Activated T-cell treated with anti-CD3 and anti-CD28 coated beads for 1 hour (primary cell): ENCODE measurements around the gene MSANTD3.
"Not testable (repeated sequence)": the region's sequence is repeated elsewhere in the genome, so short reads cannot be mapped to it uniquely, and the experiment has no call there.

ENCODE experiments used
- DNase-seq: peaks from one replicate; pipeline ENCODE4 v3.0.0-alpha.2; 2020; ENCODE audit warnings: low read depth

The MSANTD3 gene

DNA sequence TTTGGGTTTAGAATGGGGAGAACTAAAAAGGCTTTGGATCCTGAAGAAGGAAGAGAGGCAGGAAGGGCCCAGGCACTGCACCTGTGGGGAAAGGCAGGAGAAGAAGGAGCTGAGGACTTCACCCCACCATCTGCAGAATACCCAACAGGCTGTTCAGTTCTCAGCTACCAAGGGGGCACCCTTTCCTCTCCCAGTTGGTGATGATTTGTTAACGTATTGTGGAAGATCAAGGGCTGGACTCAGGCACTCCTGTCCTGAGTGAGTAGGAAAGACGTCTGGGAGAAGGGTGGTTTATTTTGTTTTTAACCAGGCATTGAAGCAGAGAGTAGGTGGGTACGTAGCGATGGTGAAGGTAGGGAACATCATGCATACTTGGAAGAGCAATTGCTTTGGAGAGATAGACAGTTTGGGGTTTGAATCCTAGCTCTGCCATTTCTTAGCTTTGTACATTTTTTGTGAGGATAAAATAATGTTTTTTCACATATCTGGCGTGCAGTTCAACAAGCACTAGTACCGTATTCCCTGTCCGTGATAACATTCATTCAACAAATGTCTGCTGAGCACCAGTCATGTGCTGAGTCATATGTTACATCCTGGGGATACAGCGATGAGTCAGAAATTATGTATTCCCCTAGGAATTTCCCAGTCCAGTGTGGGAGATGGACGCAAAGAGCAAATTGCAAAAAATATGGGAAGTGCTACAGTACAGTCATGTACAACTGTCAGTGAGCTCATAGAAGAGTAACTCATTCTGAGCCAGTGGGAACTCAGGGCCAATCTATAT is 2.1 kb downstream of the MSANTD3 start:
- no peak for DNase-seq

DNA sequence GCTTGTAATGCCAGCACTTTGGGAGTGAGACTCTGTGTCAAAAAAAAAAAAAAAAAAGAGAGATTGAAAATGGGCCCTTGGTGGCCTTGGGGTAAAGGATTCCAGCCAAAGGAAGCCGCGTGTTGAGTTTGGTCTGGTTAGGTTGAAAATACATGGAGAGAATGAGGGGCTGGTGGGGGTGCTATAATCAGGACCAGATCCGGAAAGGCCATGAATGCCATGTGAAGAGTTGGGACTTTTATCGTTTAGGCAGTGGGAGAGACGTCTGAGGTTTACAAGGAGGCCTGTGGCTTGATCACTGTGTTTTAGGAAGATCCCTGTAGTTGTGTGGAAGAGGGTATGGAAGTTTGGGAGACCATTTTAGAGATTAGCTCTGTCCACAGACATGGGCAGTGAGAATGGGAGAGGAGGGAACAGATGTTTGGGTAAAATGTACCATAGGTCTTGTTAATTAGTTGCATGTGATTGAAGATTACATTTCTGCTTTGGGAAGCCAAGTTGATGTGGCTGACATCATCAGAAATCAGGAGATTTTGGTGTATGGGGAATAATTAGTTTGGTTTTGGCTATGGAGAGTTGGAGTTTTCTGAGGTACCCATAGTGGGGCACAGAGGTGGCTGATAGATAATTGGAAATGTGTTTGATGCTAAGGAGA is 3.5 kb downstream of the MSANTD3 start:
- DNase-seq = no peak

DNA sequence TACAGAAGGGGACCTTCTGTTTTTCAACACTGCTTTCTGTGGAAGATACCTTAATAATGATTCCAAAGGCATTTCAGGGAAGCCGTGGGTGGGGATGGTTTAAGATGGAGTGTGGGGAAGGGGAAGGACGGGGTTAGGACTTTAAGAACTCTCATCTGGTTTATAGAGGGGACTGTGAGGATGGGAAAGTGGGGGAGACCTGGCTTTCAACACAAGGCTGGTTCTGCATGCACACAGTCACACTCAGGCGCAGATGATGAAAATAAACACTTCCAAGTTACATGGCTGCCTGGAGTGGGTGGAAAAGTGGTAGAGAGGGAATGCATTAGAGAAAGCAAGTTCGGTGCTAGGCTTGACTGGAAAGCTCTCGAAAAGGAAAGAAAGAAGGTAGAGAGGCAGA is 4.9 kb downstream of the MSANTD3 start:
- no peak for DNase-seq

DNA sequence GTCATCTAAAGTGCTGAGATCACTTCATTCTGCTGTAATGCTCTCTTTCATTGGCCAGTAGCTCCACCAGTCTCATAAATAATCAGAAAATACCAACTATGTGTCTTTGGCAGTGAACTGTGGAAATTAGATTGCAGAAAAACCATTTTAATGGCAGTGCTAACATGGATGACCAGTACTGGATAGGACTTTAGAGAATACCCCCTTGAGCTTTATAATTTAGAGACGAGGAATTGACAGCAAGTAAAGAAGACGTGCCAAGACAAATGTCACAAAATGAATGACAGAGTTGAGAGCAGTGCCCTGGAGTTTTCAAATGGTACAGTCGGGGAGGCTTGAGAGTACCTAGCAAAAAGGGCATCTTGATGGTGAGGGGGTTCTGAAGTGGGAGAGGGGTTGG is 5.8 kb downstream of the MSANTD3 start:
- no peak for DNase-seq

DNA sequence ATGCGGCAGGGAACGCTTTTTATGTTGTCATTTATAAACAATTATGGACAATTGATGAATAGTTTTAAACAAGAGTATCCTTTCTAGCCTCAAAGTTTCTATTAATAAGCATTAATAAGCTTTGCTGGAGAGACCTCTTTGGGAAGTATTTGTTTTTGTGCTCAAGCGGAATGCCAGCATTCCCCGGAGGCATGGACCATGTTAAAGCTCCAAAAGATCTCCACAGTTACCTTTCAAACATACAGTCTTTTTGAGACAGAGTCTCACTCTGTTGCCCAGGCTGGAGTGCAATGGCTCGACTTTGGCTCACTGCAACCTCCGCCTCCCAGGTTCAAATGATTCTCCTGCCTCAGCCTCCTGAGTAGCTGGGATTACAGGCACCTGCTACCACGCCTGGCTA is 9.6 kb downstream of the MSANTD3 start:
- no peak for DNase-seq

DNA sequence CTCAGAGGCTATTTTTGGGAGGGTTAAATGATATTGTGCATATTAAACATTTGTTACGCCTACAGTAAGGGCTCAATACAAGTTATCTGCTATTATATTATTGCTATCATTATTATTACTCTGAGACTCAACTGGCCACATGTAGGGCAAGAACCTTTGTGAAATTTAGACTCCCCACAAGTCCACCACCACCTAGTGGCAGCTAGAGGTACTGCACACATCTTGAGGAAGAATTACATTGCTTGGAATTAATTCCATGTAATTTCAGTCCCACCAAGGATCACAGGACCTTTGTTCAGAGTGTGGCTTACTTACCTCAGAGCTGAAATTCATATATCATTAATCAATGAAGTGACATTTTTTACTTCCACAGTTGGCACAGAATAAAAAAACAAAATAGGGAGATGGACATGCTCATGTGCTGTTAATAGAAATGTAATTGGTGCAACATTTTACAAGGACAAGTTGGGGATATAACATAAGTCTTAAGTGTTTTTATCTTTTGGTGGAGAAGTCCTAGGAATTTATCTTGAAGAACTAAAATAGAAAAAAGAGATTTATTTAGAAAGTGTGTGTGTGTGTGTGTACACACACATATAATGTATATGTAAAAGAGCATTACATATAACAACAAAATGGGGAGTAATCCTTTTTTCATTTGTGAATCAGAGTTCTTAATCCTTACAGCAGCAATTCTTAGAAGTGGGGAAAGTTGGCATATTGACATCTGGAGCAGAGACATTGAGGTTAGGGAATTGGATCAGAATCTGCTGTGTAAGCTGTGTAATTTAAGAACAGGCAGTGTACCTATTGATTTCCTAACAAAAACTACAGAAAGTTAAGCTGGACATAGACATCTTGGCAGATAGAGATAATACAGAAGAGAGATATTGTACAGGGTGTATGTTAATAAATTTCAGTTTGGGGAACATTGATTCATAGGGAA is 11.2 kb downstream of the MSANTD3 start:
- DNase-seq = peak; percentile 60

DNA sequence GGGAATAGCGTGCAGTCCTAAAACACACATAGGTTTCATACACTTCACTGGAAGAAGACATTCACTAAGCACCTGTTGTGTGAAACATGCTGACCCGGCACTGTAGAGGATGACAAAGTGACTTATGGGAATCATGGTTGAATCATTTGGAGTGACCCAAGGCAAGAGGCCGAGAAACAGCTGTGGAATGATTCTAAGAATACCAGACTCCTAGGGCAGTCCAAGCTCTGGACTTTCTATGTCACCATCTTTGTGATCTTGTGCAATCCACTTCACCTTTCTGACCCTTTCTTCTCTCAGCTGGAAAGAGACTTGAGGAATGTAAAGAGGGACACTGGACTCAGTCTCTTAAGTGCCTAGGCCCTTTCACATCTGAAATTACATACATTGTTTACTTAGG is 13.1 kb downstream of the MSANTD3 start:
- DNase-seq = no peak

DNA sequence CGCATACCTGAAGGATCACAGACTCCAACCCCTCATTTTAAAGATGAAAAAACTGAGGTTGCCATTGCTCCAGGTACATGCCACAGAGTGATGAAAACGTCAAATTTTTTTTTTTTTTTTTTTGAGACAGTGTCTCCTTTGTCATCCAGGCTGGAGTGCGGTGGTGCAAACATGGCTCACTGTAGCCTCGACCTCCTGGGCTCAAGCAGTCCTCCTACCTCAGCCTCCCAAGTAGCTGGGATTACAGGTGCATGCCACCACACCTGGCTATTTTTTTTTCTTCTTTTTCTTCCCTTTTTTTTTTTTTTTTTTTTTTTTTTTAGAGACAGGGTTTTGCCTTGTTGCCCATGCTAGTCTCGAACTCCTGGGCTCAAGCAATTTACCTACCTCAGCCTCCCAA is 13.5 kb downstream of the MSANTD3 start:
- DNase-seq = not testable (repeated sequence)

DNA sequence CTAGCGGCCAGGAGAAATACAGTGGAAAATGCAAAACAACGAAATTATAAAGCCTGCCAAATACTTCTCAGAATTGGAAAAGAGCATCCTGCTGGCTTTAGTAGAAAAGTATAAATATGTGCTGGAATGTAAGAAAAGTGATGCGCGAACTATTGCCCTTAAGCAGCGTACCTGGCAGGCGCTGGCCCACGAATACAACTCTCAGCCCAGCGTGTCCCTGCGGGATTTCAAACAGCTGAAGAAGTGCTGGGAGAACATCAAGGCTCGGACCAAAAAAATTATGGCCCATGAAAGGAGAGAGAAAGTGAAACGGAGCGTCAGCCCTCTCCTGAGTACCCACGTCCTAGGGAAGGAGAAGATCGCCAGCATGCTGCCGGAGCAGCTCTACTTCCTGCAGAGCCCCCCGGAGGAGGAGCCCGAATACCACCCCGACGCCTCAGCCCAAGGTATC is 15.0 kb downstream of the MSANTD3 start:
- no peak for DNase-seq

DNA sequence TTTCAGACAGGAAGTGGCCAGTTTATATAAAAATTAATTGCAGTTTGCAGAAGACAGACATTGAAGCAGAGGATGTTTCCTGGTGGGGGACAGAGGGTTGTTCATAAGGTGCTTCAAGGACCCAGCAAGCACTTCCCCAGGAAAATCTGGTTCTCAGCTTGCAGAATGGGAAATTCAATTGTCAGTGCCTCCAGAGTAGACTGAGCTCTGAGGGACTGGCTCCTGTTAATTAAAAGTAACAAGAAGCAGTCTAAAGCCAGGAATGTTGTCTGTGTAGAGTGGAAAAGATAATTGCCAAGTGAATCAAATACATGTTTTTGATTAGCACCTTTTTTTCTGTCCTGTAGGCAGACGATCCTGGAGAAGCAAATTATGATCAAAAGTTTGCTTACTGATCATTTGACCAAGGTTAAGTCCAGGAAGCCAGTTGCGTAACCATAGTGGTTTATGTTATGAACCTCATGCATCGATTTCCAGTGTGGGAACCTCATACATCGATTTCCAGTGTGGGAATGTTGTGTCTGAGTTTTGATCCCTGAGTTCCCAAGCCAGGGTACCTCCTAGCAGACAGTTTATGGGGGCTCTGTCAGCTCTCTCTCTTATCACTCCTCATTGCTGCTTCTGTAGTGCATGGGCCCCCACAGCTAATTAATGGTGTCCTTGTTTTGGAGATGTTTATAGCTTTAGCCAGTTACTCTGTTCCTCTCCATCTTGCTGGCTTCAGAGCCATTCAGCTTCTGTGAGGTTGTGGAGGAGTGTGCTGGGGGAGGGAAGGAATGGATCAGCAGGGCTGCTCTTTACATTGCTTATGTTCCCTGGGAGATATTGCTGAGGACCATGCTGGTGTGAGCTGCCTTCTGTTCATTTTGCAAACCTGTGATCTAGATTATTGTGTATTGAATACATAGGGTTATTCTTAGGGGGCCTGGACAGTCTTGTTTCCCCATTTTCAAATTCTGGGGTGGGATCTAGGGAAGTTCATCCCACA is 17.1 kb downstream of the MSANTD3 start:
- no peak for DNase-seq

DNA sequence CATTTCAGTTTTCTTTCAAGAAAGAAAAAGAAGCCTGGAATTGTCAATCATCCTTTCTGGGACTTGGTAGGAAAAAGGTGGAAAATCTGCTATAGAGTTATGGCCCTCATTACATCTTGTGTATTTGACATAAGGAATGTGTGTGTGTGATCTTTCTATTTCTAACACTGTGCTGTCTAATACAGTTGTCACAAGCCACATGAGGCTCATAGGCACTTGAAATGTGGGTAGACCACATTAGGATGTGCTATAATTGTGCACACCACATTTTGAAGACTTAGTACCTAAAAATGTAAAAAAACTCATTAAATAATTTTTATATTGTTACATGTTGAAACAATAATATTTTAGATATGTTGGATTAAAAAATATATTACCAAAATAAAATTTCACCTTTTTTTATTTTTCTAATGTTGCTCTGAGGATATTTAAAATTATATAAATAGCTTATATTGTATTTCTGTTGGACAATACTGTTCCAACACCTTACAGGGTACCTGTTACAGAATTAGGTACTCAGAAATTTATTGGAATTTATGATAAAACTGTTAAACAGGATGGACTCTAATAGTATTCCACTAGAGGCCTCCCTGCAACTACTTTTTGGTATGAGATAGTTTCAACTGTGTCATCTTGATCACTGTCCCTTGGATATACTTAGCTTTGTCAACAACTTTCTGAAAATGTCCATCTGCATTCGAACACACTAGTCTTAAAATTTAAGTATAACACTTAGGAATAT is 18.4 kb downstream of the MSANTD3 start:
- DNase-seq = no peak

DNA sequence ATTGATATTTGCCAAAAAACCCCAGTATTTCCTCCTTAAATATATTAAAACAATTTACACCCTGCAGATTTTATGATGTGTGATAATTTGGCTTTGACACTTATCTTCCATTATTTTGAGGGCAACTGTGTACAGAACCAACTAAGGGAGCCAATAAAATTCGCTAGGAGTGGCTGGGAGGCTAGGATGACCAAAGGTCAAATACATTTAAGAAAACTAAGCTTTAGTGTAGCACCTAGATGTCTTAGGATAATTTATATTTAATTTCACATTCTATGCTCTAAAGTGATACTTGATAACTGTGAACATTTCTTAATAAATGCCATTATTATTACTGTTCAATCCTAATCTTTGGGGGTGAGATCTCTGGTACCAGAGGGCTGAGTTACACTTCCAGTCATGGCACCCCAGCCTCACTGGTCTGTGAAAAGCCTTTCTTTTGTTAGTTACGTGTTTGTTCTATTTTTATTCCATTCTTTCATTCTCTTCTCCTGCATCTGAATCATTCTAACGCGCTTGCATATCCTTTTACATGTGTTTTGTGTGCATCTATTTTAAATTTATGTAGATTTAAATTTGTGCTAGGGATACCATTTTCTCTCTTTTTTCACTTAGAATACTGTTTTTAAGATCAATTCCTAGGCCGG is 19.1 kb downstream of the MSANTD3 start:
- no peak for DNase-seq

DNA sequence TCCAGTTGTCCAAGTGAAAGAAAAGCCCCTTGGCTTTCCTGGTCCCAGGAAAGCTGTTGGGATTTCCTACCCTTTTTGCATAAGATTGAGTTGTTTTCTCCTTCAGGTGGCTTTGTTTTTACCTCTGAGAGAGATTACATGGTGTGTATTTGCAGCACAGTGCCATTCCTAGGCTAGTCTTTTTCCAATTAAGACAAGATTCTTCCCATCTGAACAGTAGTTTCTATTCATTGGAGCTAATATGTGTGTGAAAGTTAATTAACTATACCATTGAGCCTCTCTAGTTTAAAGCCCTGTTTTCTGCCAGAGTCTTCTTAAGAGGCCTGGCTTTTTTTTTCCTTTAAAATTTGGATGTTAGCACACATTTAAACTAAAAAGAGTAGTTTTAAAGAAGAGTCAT is 20.1 kb downstream of the MSANTD3 start:
- DNase-seq = no peak

DNA sequence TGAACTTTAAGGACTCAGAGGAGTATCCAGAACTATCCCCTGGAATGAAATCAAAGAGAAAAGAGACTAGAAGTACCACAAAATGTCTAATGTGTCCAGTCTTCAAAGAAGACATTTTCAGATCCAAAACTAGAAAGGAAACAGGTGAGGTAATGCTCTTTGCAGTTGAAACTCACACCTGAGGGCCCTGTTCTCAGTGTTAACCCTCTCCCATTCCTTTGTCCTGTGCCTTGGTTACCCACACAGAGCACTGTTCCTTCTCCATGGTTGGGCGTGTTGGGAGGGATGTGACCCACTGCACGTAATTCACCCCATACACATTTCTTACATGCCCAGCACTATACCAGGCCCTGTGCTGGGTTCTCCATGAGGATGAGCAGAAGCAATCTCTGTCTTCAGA is 21.3 kb downstream of the MSANTD3 start:
- DNase-seq = no peak

DNA sequence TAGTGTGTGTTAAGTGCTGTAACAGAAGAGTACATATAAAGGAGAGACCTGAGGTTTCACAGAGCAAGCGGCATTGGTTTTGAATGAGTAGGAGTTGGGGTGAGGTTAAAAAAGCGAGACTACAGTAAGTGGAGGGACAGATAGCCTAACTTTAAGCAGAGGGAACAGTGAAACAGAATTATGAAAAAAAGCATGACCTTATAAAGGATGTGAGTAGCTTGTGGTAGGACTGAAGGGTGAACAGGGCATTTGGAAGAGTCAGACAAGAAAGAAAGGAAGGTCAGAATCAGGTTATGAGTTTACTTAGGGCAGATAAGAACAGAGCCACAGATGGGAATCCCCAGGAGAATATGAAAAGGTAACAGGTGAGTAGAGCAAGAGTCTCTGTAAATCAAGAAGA is 22.5 kb downstream of the MSANTD3 start:
- DNase-seq = no peak

DNA sequence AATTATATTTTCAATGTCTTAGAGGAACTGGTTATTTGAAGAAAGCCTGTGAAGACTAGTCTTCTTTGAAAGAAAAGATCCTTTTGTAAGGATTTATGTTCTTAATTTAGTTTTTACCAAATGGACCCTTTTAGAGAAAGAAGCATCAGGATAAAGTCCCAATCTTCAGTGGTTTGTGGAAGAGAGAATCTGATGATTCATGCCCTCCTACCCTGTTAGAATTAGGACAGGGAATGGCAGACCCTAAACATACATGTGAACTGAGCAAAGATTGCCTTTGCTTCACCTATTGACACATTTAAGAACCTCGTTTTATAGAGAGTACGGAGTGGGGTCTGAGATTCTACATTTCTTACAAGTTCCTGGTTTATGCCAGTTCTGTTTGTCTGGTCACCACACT is 26.0 kb downstream of the MSANTD3 start:
- no peak for DNase-seq

DNA sequence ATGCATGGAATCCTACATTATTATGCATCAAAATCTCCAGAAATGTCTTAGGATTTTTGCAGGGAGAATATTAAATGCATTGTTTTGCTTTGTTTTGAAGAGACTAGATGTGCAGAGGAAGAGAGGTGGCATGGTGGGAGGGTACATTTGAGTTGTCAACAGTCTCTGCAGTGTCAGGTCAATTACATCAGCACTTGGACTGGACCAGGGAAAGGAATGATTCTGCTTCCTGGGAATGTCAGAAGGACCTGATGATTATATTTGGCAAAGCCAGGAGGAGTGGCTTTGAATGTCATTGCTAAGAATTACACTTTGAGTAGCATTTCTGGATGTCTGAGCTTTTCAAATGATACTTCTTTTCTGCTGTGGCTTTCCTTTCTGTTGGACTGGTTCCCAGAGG is 28.5 kb downstream of the MSANTD3 start:
- DNase-seq = no peak

DNA sequence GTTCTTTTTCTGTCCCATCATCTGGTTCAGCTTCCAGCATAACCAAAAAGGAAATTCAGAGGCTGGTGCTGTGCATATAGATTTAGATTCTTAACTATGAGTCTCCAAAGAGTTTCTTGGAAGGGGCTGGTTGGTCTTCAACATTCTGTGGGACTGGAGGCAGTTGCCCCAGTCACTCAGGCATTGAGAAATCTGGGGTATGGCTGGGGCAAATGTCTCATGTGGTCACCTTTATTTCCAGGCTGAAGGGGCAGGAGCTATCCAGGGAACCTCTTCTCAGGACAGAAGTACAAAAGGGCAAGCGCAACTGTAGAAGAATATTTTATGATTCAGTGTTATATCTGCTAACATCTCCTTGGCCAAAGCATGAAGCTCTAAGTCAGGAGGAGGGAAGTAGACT is 30.6 kb downstream of the MSANTD3 start:
- no peak for DNase-seq

DNA sequence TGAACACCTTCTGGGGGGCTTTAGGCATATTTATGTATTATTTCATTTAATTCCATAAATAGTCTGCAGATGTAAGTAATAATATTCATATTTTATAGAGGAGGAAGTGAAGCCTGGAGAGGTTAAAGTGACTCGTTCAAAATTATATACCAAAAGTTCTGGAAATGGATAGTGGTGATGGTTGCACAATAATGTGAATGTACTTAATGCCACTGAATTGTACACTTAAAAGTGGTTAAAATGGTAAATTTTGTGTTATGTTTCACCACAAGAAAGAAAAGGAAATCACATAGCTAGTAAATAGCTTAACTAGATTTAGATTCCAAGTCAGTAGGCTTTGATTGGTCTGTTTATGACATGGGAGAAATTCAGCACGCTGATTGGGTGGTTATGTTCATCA is 33.0 kb downstream of the MSANTD3 start:
- no peak for DNase-seq

DNA sequence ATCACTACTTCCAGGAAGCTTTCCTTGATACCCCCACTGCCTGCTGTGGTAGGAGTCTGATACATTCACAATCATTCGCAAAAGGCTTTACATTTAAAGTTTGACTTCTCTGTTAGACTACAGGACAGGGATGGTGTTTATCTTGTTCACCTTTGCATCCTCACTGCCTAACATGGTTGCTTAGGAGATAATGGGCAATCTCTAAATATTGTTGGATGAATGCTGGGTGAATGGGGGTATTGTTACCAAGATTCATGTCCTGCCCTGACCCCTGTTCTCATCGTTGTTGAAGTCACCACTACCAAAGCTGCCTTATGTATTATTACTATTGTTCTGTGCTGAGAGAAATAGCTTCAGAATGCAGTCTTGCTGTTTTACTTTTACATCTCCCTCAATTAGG is 38.3 kb downstream of the MSANTD3 start:
- DNase-seq = no peak
